ENCODE results near the gene OPTN. TPM values are rescaled to one million over a fixed set of nuclear protein-coding genes. Genes with fewer than 3 reads are reported as not detected.

OPTN gene

Small RNA genes within 50 kb of the gene (small RNA-seq; reads per million reads assigned to genes)
- gene SNRPGP5: not detected
